ENCODE results near the gene PCDHGA10.
"Not testable (repeated sequence)": the region's sequence is repeated elsewhere in the genome, so short reads cannot be mapped to it uniquely, and the experiment has no call there.

Gene PCDHGA10

GRCh38 chr5:141420855-141421488 is 8.2 kb downstream of the PCDHGA10 start, which contains the start of gene PCDHGA11:
Gene PCDHGA11 (plus strand): TSS chr5:141421051. CDS start chr5:141421228, 177 bp downstream.
- peak within 1 kb of the TSS; percentile 50 to 54 for H3K4me3 ChIP-seq (replicated peaks in 1 of 2; ENCODE audit: low read depth in 2 of 2, low read length in 2 of 2)
- TF ChIP-seq CTCF (IDR thresholded peaks at IDR 0.05; ENCODE audit: low read depth, low read length), result peak; percentile 61
- DNase-seq (ENCODE audit: low read depth in 2 of 2), result peak; percentile 77 to 79

GRCh38 chr5:141421489-141421855 is 8.7 kb downstream of the PCDHGA10 start:
- TF ChIP-seq CTCF (IDR thresholded peaks at IDR 0.05; ENCODE audit: low read depth, low read length), result no peak
- no peak for DNase-seq (ENCODE audit: low read depth in 2 of 2)
- H3K4me3 ChIP-seq (replicated peaks in 1 of 2; ENCODE audit: low read depth in 2 of 2, low read length in 2 of 2), result peak overlapping the region; percentile 50 to 54

GRCh38 chr5:141422742-141423291 is 10.0 kb downstream of the PCDHGA10 start:
- no peak for DNase-seq (ENCODE audit: low read depth in 2 of 2)
- no peak overlapping the region for H3K4me3 ChIP-seq (replicated peaks in 1 of 2; ENCODE audit: low read depth in 2 of 2, low read length in 2 of 2)
- no peak for TF ChIP-seq CTCF (IDR thresholded peaks at IDR 0.05; ENCODE audit: low read depth, low read length)

GRCh38 chr5:141427783-141428426 is 15.1 kb downstream of the PCDHGA10 start:
- DNase-seq (ENCODE audit: low read depth in 2 of 2), result no peak
- TF ChIP-seq CTCF (IDR thresholded peaks at IDR 0.05; ENCODE audit: low read depth, low read length), result no peak

GRCh38 chr5:141430332-141431113 is 17.7 kb downstream of the PCDHGA10 start, which contains the start of gene PCDHGA12:
Gene PCDHGA12 (plus strand): TSS chr5:141430507. CDS start chr5:141430760, 253 bp downstream.
- peak within 1 kb of the TSS; percentile 43 to 55 for H3K4me3 ChIP-seq (replicated peaks in 1 of 2; ENCODE audit: low read depth in 2 of 2, low read length in 2 of 2)
- peak; percentile 78 for TF ChIP-seq CTCF (IDR thresholded peaks at IDR 0.05; ENCODE audit: low read depth, low read length)
- peak; percentile 96 to 97 for DNase-seq (ENCODE audit: low read depth in 2 of 2)

More at GRCh38 chr5:141427783-141428426, 15.1 kb downstream of the PCDHGA10 start:
- no peak overlapping the region for H3K4me3 ChIP-seq (replicated peaks in 1 of 2; ENCODE audit: low read depth in 2 of 2, low read length in 2 of 2)

GRCh38 chr5:141431286-141431685 is 18.5 kb downstream of the PCDHGA10 start:
- peak; percentile 56 to 59 for DNase-seq (ENCODE audit: low read depth in 2 of 2)
- peak overlapping the region; percentile 43 to 55 for H3K4me3 ChIP-seq (replicated peaks in 1 of 2; ENCODE audit: low read depth in 2 of 2, low read length in 2 of 2)
- TF ChIP-seq CTCF (IDR thresholded peaks at IDR 0.05; ENCODE audit: low read depth, low read length), result no peak

- not testable (repeated sequence) for DNase-seq (ENCODE audit: low read depth in 2 of 2); H3K4me3 ChIP-seq (replicated peaks in 1 of 2; ENCODE audit: low read depth in 2 of 2, low read length in 2 of 2)
Observed at GRCh38 chr5:141432308-141432707, 19.5 kb downstream of the PCDHGA10 start.

GRCh38 chr5:141432726-141433125 is 19.9 kb downstream of the PCDHGA10 start:
- not testable (repeated sequence) for H3K4me3 ChIP-seq (replicated peaks in 1 of 2; ENCODE audit: low read depth in 2 of 2, low read length in 2 of 2); DNase-seq (ENCODE audit: low read depth in 2 of 2)
